PC-9 (cell line): ENCODE data around the gene GRK4. TPM values are rescaled to one million over a fixed set of nuclear protein-coding genes. Genes with fewer than 3 reads are reported as not detected.

ENCODE experiments used
- BruUV-seq: library from RNA; stranded (reverse); fragments of 400-500 nt; replicated peaks from 2 replicates; lab custom pipeline; 2021; lab: Mats Ljungman, UMichigan
- CTCF ChIA-PET: fragments of 300-600 bp; sonication (Branson Sonifier 250); formaldehyde crosslinking; loops from one replicate; lab custom pipeline; 2022; ENCODE audit warnings: antibody characterized with exemption; lab: Charles Lee
- POLR2A ChIA-PET: fragments of 300-600 bp; sonication (Branson Sonifier 250); formaldehyde crosslinking; loops from one replicate; lab custom pipeline; 2022; ENCODE audit warnings: antibody characterized with exemption; ENCODE audit not compliant: unreplicated experiment; lab: Charles Lee
- DNase-seq, 2 experiments: peaks; one replicate each; pipeline versions ENCODE4 v3.0.0 to v3.0.0-alpha.2; 2015 to 2022; ENCODE audit warnings: mixed read lengths in 1 of 2
- H2AFZ ChIP-seq: fragments of 200-600 bp; sonication (generic); 2 replicates; pipeline ENCODE4 v1.8.1; 2017; ENCODE audit warnings: antibody characterized with exemption
- H3F3A ChIP-seq: fragments of 200-600 bp; sonication (generic); 2 replicates; pipeline ENCODE4 v1.8.1; 2017; ENCODE audit warnings: antibody characterized with exemption, mild to moderate bottlenecking, low read depth; ENCODE audit not compliant: insufficient read depth
- H3K27ac ChIP-seq: fragments of 200-600 bp; sonication (generic); 2 replicates; pipeline ENCODE4 v1.6.1; 2016; ENCODE audit warnings: mixed run types
- H3K27me3 ChIP-seq: fragments of 200-600 bp; sonication (generic); 2 replicates; pipeline ENCODE4 v1.6.1; 2016; ENCODE audit warnings: low read depth, mixed run types; ENCODE audit not compliant: insufficient read depth
- H3K36me3 ChIP-seq: fragments of 200-600 bp; sonication (generic); 2 replicates; pipeline ENCODE4 v1.6.1; 2016; ENCODE audit warnings: low read depth, mixed run types
- H3K4me1 ChIP-seq: fragments of 200-600 bp; sonication (generic); replicated peaks from 2 replicates; pipeline ENCODE4 v1.6.1; 2016; ENCODE audit warnings: mixed run types; ENCODE audit not compliant: insufficient read depth
- H3K4me2 ChIP-seq: fragments of 200-600 bp; sonication (generic); 2 replicates; pipeline ENCODE4 v1.6.1; 2017; ENCODE audit warnings: mixed run types
- H3K4me3 ChIP-seq: fragments of 200-600 bp; sonication (generic); 2 replicates; pipeline ENCODE4 v1.6.1; 2016; ENCODE audit warnings: mixed run types
- H3K79me2 ChIP-seq: fragments of 200-600 bp; sonication (generic); 2 replicates; pipeline ENCODE4 v1.6.1; 2017; ENCODE audit warnings: low read depth, mixed run types
- H3K9me2 ChIP-seq: fragments of 200-600 bp; sonication (generic); 2 replicates; pipeline ENCODE4 v1.8.1; 2017; ENCODE audit warnings: mild to moderate bottlenecking; ENCODE audit not compliant: insufficient read depth
- H3K9me3 ChIP-seq: fragments of 200-600 bp; sonication (generic); 2 replicates; pipeline ENCODE4 v1.8.1; 2016; ENCODE audit warnings: low read depth; ENCODE audit not compliant: insufficient read depth
- H4K20me1 ChIP-seq: fragments of 200-600 bp; sonication (generic); 2 replicates; pipeline ENCODE4 v1.8.1; 2017; ENCODE audit not compliant: insufficient read depth
- CTCF ChIP-seq: fragments of 200-600 bp; sonication (generic); conservative IDR thresholded peaks from 2 replicates; pipeline ENCODE4 v1.6.1; 2017; ENCODE audit warnings: mixed run types, antibody characterized with exemption, mild to moderate bottlenecking, moderate library complexity
- EZH2 ChIP-seq: fragments of 200-600 bp; sonication (generic); IDR thresholded peaks from 2 replicates; pipeline ENCODE4 v1.8.0; 2017; ENCODE audit warnings: antibody characterized with exemption, low read depth
- intact Hi-C: fragments of 100-400 bp; cut with micrococcal nuclease; formaldehyde crosslinking; loops from one replicate; pipeline ENCODE4 v1.10.0; 2022; ENCODE audit not compliant: unreplicated experiment
- total RNA-seq: library from RNA; stranded (reverse); gene quantifications from 2 replicates; pipeline ENCODE4 v1.2.3, GENCODE V29; 2021

Gene GRK4
- total RNA-seq, 1 experiment from 2014 or later, result 3.1 TPM

- Histone ChIP-seq H3F3A (no peaks in the 10 kb centered on the region), H3K79me2 (no peaks in the 10 kb centered on the region), H4K20me1 (no peaks in the 10 kb centered on the region), H3K36me3 (no peaks in the 10 kb centered on the region), H3K4me2 (no peak overlapping the region), H3K4me1 (peaks cover 17% of the 10 kb centered on the region; the same call in 1 of the 2 replicates), H3K27me3 (no peaks in the 10 kb centered on the region), H3K9me3 (no peaks in the 10 kb centered on the region), H3K4me3 (no peak overlapping the region), H3K27ac (no peak overlapping the region), H2AFZ (no peak overlapping the region), H3K9me2 (no peaks in the 10 kb centered on the region)
- no peak for TF ChIP-seq EZH2
- TF ChIP-seq CTCF, result no peak
- ChIA-PET CTCF (interaction anchor here (0.7 kb wide), 1 partner anchor 18 kb away, joined by 6 read pairs; no protein-coding TSS in a partner anchor), POLR2A (interaction anchor here (0.6 kb wide), 1 partner anchor 278 kb away, joined by 3 read pairs; no protein-coding TSS in a partner anchor)
- intact Hi-C loops, result no loop called here
- BruUV-seq, result no TSS peak
- DNase-seq, result no peak
These were observed 50.5 kb downstream of the GRK4 start for GRCh38 chr4:3013839-3014350.

- H3K27me3 ChIP-seq, result no peaks in the 10 kb centered on the region
- H3K9me3 ChIP-seq, result no peaks in the 10 kb centered on the region
- no peaks in the 10 kb centered on the region for H3K9me2 ChIP-seq
- intact Hi-C loops, result no loop called here
- BruUV-seq, result no TSS peak
- H3K79me2 ChIP-seq, result no peaks in the 10 kb centered on the region
- no peak overlapping the region for H3K27ac ChIP-seq
- H4K20me1 ChIP-seq, result no peaks in the 10 kb centered on the region
- no peak for DNase-seq
- no peak overlapping the region for H3K4me3 ChIP-seq
- ChIA-PET CTCF (no interaction called here), POLR2A (interaction anchor here (0.7 kb wide), 1 partner anchor 10 kb away, joined by 5 read pairs; no protein-coding TSS in a partner anchor)
- H3K4me2 ChIP-seq, result no peak overlapping the region
- H2AFZ ChIP-seq, result no peak overlapping the region
- H3F3A ChIP-seq, result no peaks in the 10 kb centered on the region
- H3K4me1 ChIP-seq, result no peaks in the 10 kb centered on the region
- no peaks in the 10 kb centered on the region for H3K36me3 ChIP-seq
- no peak for TF ChIP-seq EZH2
- TF ChIP-seq CTCF, result no peak
These were observed 53.6 kb downstream of the GRK4 start for GRCh38 chr4:3016961-3017360.

- BruUV-seq, result no TSS peak
- intact Hi-C loops, result no loop called here
- no peaks in the 10 kb centered on the region for H3K36me3 ChIP-seq
- no peaks in the 10 kb centered on the region for H3K9me2 ChIP-seq
- DNase-seq, result no peak
- TF ChIP-seq CTCF, result no peak
- no peak for TF ChIP-seq EZH2
- no peaks in the 10 kb centered on the region for H3K9me3 ChIP-seq
- ChIA-PET POLR2A (interaction anchor here (0.7 kb wide), 1 partner anchor 10 kb away, joined by 5 read pairs; no protein-coding TSS in a partner anchor), CTCF (no interaction called here)
- no peaks in the 10 kb centered on the region for H4K20me1 ChIP-seq
- H2AFZ ChIP-seq, result no peak overlapping the region
- no peak overlapping the region for H3K27ac ChIP-seq
- H3F3A ChIP-seq, result no peaks in the 10 kb centered on the region
- H3K4me1 ChIP-seq, result no peaks in the 10 kb centered on the region
- H3K4me2 ChIP-seq, result no peak overlapping the region
- H3K4me3 ChIP-seq, result no peak overlapping the region
- H3K79me2 ChIP-seq, result no peaks in the 10 kb centered on the region
- no peaks in the 10 kb centered on the region for H3K27me3 ChIP-seq
These were observed 54.1 kb downstream of the GRK4 start for GRCh38 chr4:3017504-3017903.
